Nephron progenitor cell (in vitro differentiated cells): ENCODE measurements around the gene ZNF366.

Experiments used
- DNase-seq: peaks from one replicate; pipeline ENCODE4 v3.0.0; 2021
- H3K27ac Mint-ChIP-seq: 2 replicates; pipeline ENCODE4 v1.8.0; 2021; ENCODE audit warnings: mild to moderate bottlenecking, moderate library complexity, mixed read lengths
- H3K27me3 Mint-ChIP-seq: 2 replicates; pipeline ENCODE4 v1.8.0; 2021; ENCODE audit warnings: mild to moderate bottlenecking, low read depth, mixed read lengths; ENCODE audit not compliant: poor library complexity
- H3K36me3 Mint-ChIP-seq: 2 replicates; pipeline ENCODE4 v1.8.0; 2021; ENCODE audit warnings: low read depth, mixed read lengths
- H3K4me1 Mint-ChIP-seq: 2 replicates; pipeline ENCODE4 v1.8.0; 2021; ENCODE audit warnings: mixed read lengths
- H3K4me3 Mint-ChIP-seq: 2 replicates; pipeline ENCODE4 v1.8.0; 2021; ENCODE audit warnings: mild to moderate bottlenecking, moderate library complexity, mixed read lengths
- H3K9me3 Mint-ChIP-seq: 2 replicates; pipeline ENCODE4 v1.8.0; 2021; ENCODE audit warnings: mild to moderate bottlenecking, moderate library complexity, mixed read lengths
- CTCF ChIP-seq: fragments of 200-600 bp; sonication (generic); IDR thresholded peaks from 2 replicates; pipeline ENCODE4 v1.5.0; 2021; ENCODE audit warnings: antibody characterized with exemption

Gene ZNF366

GRCh38 chr5:72529383-72529782 lies 22.2 kb upstream of the ZNF366 start:
- no peak for DNase-seq
- Mint-ChIP-seq H3K9me3 (peaks cover 8% of the 10 kb centered on the region), H3K27me3 (peaks cover 19% of the 10 kb centered on the region), H3K4me1 (peaks cover 5% of the 10 kb centered on the region), H3K36me3 (no peaks in the 10 kb centered on the region), H3K27ac (no peak overlapping the region), H3K4me3 (no peak overlapping the region)
- no peak for TF ChIP-seq CTCF

GRCh38 chr5:72525816-72526215 lies 18.6 kb upstream of the ZNF366 start:
- Mint-ChIP-seq H3K9me3 (peaks cover 18% of the 10 kb centered on the region), H3K4me1 (peaks cover 5% of the 10 kb centered on the region), H3K27me3 (peaks cover 12% of the 10 kb centered on the region), H3K36me3 (peaks cover 2% of the 10 kb centered on the region), H3K27ac (no peak overlapping the region), H3K4me3 (no peak overlapping the region)
- no peak for DNase-seq
- no peak for TF ChIP-seq CTCF

- peaks cover 13% of the 10 kb centered on the region for H3K27me3 Mint-ChIP-seq
- peaks cover 9% of the 10 kb centered on the region for H3K36me3 Mint-ChIP-seq
- no peak for DNase-seq
- peak; percentile 36 for TF ChIP-seq CTCF
- H3K27ac Mint-ChIP-seq, result no peak overlapping the region
- H3K4me3 Mint-ChIP-seq, result no peak overlapping the region
- H3K4me1 Mint-ChIP-seq, result no peaks in the 10 kb centered on the region
- H3K9me3 Mint-ChIP-seq, result peaks cover 36% of the 10 kb centered on the region
Observed at GRCh38 chr5:72523960-72524582, 16.9 kb upstream of the ZNF366 start.

- no peak for TF ChIP-seq CTCF
- DNase-seq, result no peak
- Mint-ChIP-seq H3K9me3 (peaks cover 51% of the 10 kb centered on the region), H3K4me1 (peaks cover 9% of the 10 kb centered on the region), H3K27ac (no peak overlapping the region), H3K27me3 (peaks cover 4% of the 10 kb centered on the region), H3K4me3 (no peak overlapping the region), H3K36me3 (peaks cover 9% of the 10 kb centered on the region)
Observed at GRCh38 chr5:72522607-72523006, 15.4 kb upstream of the ZNF366 start.

GRCh38 chr5:72519111-72519510 lies 11.9 kb upstream of the ZNF366 start:
- no peak overlapping the region for H3K27ac Mint-ChIP-seq
- H3K4me3 Mint-ChIP-seq, result no peak overlapping the region
- H3K9me3 Mint-ChIP-seq, result peaks cover 52% of the 10 kb centered on the region
- no peak for DNase-seq
- peaks cover 9% of the 10 kb centered on the region for H3K4me1 Mint-ChIP-seq
- peaks cover 8% of the 10 kb centered on the region for H3K27me3 Mint-ChIP-seq
- no peak for TF ChIP-seq CTCF
- peaks cover 9% of the 10 kb centered on the region for H3K36me3 Mint-ChIP-seq

GRCh38 chr5:72518001-72518683 lies 10.9 kb upstream of the ZNF366 start:
- Mint-ChIP-seq H3K27ac (peak overlapping the region; percentile 47), H3K4me3 (no peak overlapping the region), H3K4me1 (peaks cover 9% of the 10 kb centered on the region), H3K27me3 (peaks cover 10% of the 10 kb centered on the region), H3K9me3 (peaks cover 52% of the 10 kb centered on the region), H3K36me3 (peaks cover 9% of the 10 kb centered on the region)
- TF ChIP-seq CTCF, result no peak
- no peak for DNase-seq
